Gastrocnemius medialis (tissue), 4 donors: ENCODE results near the gene PTCH2. TPM values are rescaled to one million over a fixed set of nuclear protein-coding genes. Genes with fewer than 3 reads are reported as not detected.

Experiments used
- ATAC-seq, 2 donors: fragments of 150-250 bp; one replicate each; pipeline ENCODE4 v1.9.1; 2016
- DNase-seq, 2 donors: peaks; one replicate each; pipeline ENCODE4 v3.0.0-alpha.2; 2019
- H3K27ac ChIP-seq, 4 donors: fragments of 200-600 bp; sonication (generic); 1 replicate in 1 of 4; 2 replicates in 3 of 4; pipeline ENCODE4 v1.5.1; 2016 to 2018; ENCODE audit warnings: mild to moderate bottlenecking in 2 of 4, moderate library complexity in 1 of 4
- H3K27me3 ChIP-seq, 3 donors: fragments of 200-600 bp; sonication (generic) in 2 of 3; 1 replicate in 1 of 3; 2 replicates in 2 of 3; pipeline versions ENCODE4 v1.5.1 to v1.6.0; 2016 to 2019; ENCODE audit warnings: mild to moderate bottlenecking in 1 of 3, moderate library complexity in 1 of 3
- H3K36me3 ChIP-seq, 2 donors: fragments of 200-600 bp; sonication (generic) in 1 of 2; one replicate each; pipeline ENCODE4 v1.5.1; 2017 to 2018
- H3K4me1 ChIP-seq, 2 donors: fragments of 200-600 bp; sonication (generic) in 1 of 2; one replicate each; pipeline ENCODE4 v1.5.1; 2016 to 2017; ENCODE audit warnings: mild to moderate bottlenecking in 2 of 2
- H3K4me3 ChIP-seq, 4 donors: fragments of 200-600 bp; sonication (generic) in 3 of 4; 1 replicate in 1 of 4; 2 replicates in 3 of 4; pipeline ENCODE4 v1.5.1; 2016 to 2019; ENCODE audit warnings: mild to moderate bottlenecking in 2 of 4
- H3K9me3 ChIP-seq, 3 donors: fragments of 200-600 bp; sonication (generic) in 2 of 3; 1 replicate in 1 of 3; 2 replicates in 2 of 3; pipeline ENCODE4 v1.5.1; 2016 to 2019
- POLR2A ChIP-seq, 2 donors: fragments of 450-650 bp; IDR thresholded peaks; one replicate each; pipeline ENCODE4 v1.6.1; 2017; ENCODE audit warnings: antibody characterized with exemption in 2 of 2, mild to moderate bottlenecking in 2 of 2, moderate library complexity in 2 of 2
- in situ Hi-C, 4 donors: fragments of 200-750 bp; cut with MboI; loops; one replicate each; pipeline versions ENCODE4 v1.15.0 to v1.8.0; 2017; ENCODE audit warnings: low sequenced_read_pairs in 4 of 4
- intact Hi-C: fragments of 100-400 bp; cut with DNase I; formaldehyde crosslinking; loops from one replicate; pipeline ENCODE4 v1.15.1; 2023; ENCODE audit warnings: low total_unique reads
- total RNA-seq, 4 donors: library from RNA; depleted of rRNA; stranded (reverse); fragments of >200 nt; gene quantifications; one replicate each; pipeline versions ENCODE4 v1.1.0 to v1.2.3, GENCODE V29; 2016
- TF ChIP-seq, protein P1 (sequence below), 5 experiments: fragments of 450-650 bp in 3 of 5; fragments of 200-600 bp in 2 of 5; sonication (generic) in 2 of 5; IDR thresholded peaks in 4 of 5; conservative IDR thresholded peaks in 1 of 5; 1 replicate in 4 of 5; 2 replicates in 1 of 5; pipeline ENCODE4 v1.5.1; 2016 to 2019; ENCODE audit warnings: antibody characterized with exemption in 5 of 5, mild to moderate bottlenecking in 3 of 5, moderate library complexity in 3 of 5

Gene PTCH2
- total RNA-seq, 4 donors from 2014 or later: 0.10 to 0.56 (median 0.20) TPM

DNA sequence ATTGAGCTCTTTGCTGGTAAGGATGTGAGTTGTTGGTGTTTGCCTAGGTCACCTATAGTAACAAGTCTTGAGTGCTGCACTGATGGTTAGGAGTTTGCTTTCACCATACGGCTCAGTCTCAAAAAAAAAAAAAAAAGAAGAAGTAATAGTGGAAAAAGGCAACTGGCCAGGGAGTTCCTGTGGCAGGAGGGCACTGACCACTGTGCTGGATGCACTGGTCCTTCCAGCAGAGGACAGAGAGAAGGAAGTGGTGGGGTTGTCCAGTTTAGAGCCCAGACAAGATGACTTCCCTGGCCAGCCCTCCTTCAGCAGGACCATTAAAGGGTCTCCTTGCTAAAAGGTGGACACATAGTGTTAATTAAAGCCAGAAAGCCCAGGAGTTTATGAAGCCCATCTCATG lies 11.9 kb upstream of the PTCH2 start:
- Histone ChIP-seq H3K9me3 (no peaks in the 10 kb centered on the region), H3K4me3 (no peak overlapping the region), H3K4me1 (no peaks in the 10 kb centered on the region), H3K27me3 (no peaks in the 10 kb centered on the region), H3K27ac (no peak overlapping the region), H3K36me3 (peaks cover 0 to 34% of the 10 kb centered on the region in 2 donors)
- TF ChIP-seq, protein P1, sequence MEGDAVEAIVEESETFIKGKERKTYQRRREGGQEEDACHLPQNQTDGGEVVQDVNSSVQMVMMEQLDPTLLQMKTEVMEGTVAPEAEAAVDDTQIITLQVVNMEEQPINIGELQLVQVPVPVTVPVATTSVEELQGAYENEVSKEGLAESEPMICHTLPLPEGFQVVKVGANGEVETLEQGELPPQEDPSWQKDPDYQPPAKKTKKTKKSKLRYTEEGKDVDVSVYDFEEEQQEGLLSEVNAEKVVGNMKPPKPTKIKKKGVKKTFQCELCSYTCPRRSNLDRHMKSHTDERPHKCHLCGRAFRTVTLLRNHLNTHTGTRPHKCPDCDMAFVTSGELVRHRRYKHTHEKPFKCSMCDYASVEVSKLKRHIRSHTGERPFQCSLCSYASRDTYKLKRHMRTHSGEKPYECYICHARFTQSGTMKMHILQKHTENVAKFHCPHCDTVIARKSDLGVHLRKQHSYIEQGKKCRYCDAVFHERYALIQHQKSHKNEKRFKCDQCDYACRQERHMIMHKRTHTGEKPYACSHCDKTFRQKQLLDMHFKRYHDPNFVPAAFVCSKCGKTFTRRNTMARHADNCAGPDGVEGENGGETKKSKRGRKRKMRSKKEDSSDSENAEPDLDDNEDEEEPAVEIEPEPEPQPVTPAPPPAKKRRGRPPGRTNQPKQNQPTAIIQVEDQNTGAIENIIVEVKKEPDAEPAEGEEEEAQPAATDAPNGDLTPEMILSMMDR (IDR thresholded peaks at IDR 0.05 in 4 of 5, conservative IDR thresholded peaks at IDR 0.05 in 1 of 5): no peak
- TF ChIP-seq POLR2A (IDR thresholded peaks at IDR 0.05): no peak
- intact Hi-C loops (no loop called here), in situ Hi-C loops (no loop called here)
- no peak for DNase-seq
- ATAC-seq: no peak

- ATAC-seq (no peak), DNase-seq (no peak)
- no peak overlapping the region for H3K4me3 ChIP-seq
- H3K9me3 ChIP-seq: no peaks in the 10 kb centered on the region
- no peak overlapping the region for H3K27ac ChIP-seq
- TF ChIP-seq POLR2A (IDR thresholded peaks at IDR 0.05): no peak
- TF ChIP-seq, protein P1 (IDR thresholded peaks at IDR 0.05 in 4 of 5, conservative IDR thresholded peaks at IDR 0.05 in 1 of 5): no peak
- H3K4me1 ChIP-seq: no peaks in the 10 kb centered on the region
- in situ Hi-C loops: no loop called here
- intact Hi-C loops: no loop called here
- H3K27me3 ChIP-seq: no peaks in the 10 kb centered on the region
- peaks cover 0 to 35% of the 10 kb centered on the region in 2 donors for H3K36me3 ChIP-seq
Observed at GRCh38 chr1:44853201-44853600, 10.1 kb upstream of the PTCH2 start.

GRCh38 chr1:44851308-44851707 lies 8.3 kb upstream of the PTCH2 start:
- Histone ChIP-seq H3K4me1 (no peaks in the 10 kb centered on the region), H3K27ac (no peak overlapping the region), H3K27me3 (no peaks in the 10 kb centered on the region), H3K4me3 (no peak overlapping the region), H3K9me3 (no peaks in the 10 kb centered on the region), H3K36me3 (peaks cover 0 to 27% of the 10 kb centered on the region in 2 donors)
- DNase-seq: no peak
- ATAC-seq: no peak
- TF ChIP-seq, protein P1 (IDR thresholded peaks at IDR 0.05 in 4 of 5, conservative IDR thresholded peaks at IDR 0.05 in 1 of 5): no peak
- TF ChIP-seq POLR2A (IDR thresholded peaks at IDR 0.05): no peak
- in situ Hi-C loops: no loop called here
- intact Hi-C loops: no loop called here

DNA sequence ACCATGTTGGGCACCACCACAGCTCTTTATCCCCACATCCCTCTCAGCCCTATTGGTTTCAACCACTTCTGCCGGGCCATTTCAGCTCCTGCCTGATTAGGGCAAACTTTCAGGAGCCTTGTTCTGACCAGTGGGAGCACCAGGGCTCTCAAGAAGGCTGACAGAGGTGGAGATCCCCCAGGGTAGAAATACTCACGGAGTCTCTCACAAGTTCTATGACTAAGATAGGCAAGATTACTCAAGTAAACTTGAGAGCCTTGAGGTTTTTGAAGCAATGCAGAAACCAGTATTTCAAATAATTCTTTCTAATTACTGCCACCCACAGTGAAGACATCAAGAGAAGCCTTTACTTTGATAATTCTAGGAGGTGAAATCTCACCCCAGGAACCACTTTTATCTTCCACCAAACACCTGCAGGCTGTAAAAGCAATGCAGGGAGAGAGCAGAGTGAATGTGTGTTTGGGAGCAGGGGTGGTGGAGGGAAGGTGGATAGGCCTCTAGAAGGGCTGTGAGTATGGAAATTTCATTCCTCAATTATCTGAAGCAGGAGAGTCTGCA lies 6.6 kb upstream of the PTCH2 start:
- no peak for DNase-seq
- no peak overlapping the region for H3K27ac ChIP-seq

More for the DNA sequence above, 6.6 kb upstream of the PTCH2 start:
- Histone ChIP-seq H3K36me3 (peaks cover 0 to 10% of the 10 kb centered on the region in 2 donors), H3K4me3 (no peak overlapping the region), H3K4me1 (no peaks in the 10 kb centered on the region), H3K9me3 (no peaks in the 10 kb centered on the region), H3K27me3 (no peaks in the 10 kb centered on the region)
- in situ Hi-C loops (no loop called here), intact Hi-C loops (loop anchor here (10.0 kb wide), 1 partner anchor 135 kb away; the partner anchor contains the start of gene EIF2B3)
- TF ChIP-seq POLR2A (IDR thresholded peaks at IDR 0.05): no peak
- TF ChIP-seq, protein P1 (IDR thresholded peaks at IDR 0.05 in 4 of 5, conservative IDR thresholded peaks at IDR 0.05 in 1 of 5): no peak
- no peak for ATAC-seq
